OCI-LY7 (cell line): ENCODE measurements around the gene SOX13. TPM values are rescaled to one million over a fixed set of nuclear protein-coding genes. Genes with fewer than 3 reads are reported as not detected.

Source experiments
- BruUV-seq: library from RNA; stranded (reverse); fragments of 400-500 nt; replicated peaks from 2 replicates; lab custom pipeline; 2021; lab: Mats Ljungman, UMichigan
- CTCF ChIA-PET: fragments of 300-600 bp; sonication (Branson Sonifier 250); formaldehyde crosslinking; loops from one replicate; lab custom pipeline; 2022; ENCODE audit warnings: antibody characterized with exemption; ENCODE audit not compliant: unreplicated experiment; lab: Charles Lee
- POLR2A ChIA-PET: fragments of 300-600 bp; sonication (Branson Sonifier 250); formaldehyde crosslinking; loops from one replicate; lab custom pipeline; 2022; ENCODE audit warnings: antibody characterized with exemption; lab: Charles Lee
- DNase-seq: peaks from one replicate; pipeline ENCODE4 v3.0.0-alpha.2; 2015; ENCODE audit warnings: low spot score
- H2AFZ ChIP-seq: fragments of 200-600 bp; sonication (generic), shearing (Covaris generic); 2 replicates; pipeline ENCODE4 v1.6.1; 2014; ENCODE audit warnings: mild to moderate bottlenecking, antibody characterized with exemption, low read length, moderate library complexity
- H3K27ac ChIP-seq: fragments of 200-600 bp; sonication (generic); 2 replicates; pipeline ENCODE4 v1.5.1; 2014; ENCODE audit warnings: mixed run types, low read depth, mild to moderate bottlenecking, moderate library complexity, low read length, inconsistent platforms; ENCODE audit not compliant: poor library complexity, severe bottlenecking
- H3K36me3 ChIP-seq: fragments of 200-600 bp; sonication (generic); 2 replicates; pipeline ENCODE4 v1.6.1; 2014; ENCODE audit warnings: mild to moderate bottlenecking, antibody characterized with exemption, low read length, moderate library complexity, mixed read lengths; ENCODE audit not compliant: insufficient read depth
- H3K4me1 ChIP-seq: fragments of 200-600 bp; sonication (generic); 2 replicates; pipeline ENCODE4 v1.5.1; 2014; ENCODE audit warnings: mild to moderate bottlenecking, low read length; ENCODE audit not compliant: insufficient read depth, poor library complexity, severe bottlenecking
- H3K4me2 ChIP-seq: fragments of 200-600 bp; sonication (generic); 2 replicates; pipeline ENCODE4 v1.6.1; 2014; ENCODE audit warnings: mild to moderate bottlenecking, low read length
- H3K4me3 ChIP-seq: fragments of 200-600 bp; sonication (generic); 2 replicates; pipeline ENCODE4 v1.5.1; 2014; ENCODE audit warnings: mild to moderate bottlenecking, low read depth, low read length; ENCODE audit not compliant: poor library complexity, severe bottlenecking
- H3K79me2 ChIP-seq: fragments of 200-600 bp; sonication (generic); 2 replicates; pipeline ENCODE4 v1.6.1; 2016; ENCODE audit warnings: low read depth, mild to moderate bottlenecking, low read length, moderate library complexity, mixed read lengths; ENCODE audit not compliant: insufficient read depth
- H3K9me2 ChIP-seq: fragments of 200-600 bp; sonication (generic); 2 replicates; pipeline ENCODE4 v1.6.1; 2016; ENCODE audit warnings: mild to moderate bottlenecking, low read length, mixed read lengths; ENCODE audit not compliant: insufficient read depth
- H3K9me3 ChIP-seq: fragments of 200-600 bp; sonication (generic); 2 replicates; pipeline ENCODE4 v1.6.1; 2014; ENCODE audit warnings: mild to moderate bottlenecking, mixed run types, low read length, mixed read lengths
- H4K20me1 ChIP-seq: fragments of 200-600 bp; sonication (generic); 2 replicates; pipeline ENCODE4 v1.6.1; 2014; ENCODE audit warnings: mild to moderate bottlenecking, antibody characterized with exemption, low read length, moderate library complexity, mixed read lengths; ENCODE audit not compliant: insufficient read depth
- EZH2phosphoT487 ChIP-seq: fragments of 200-600 bp; sonication (generic); IDR thresholded peaks from 2 replicates; pipeline ENCODE4 v1.6.1; 2018; ENCODE audit warnings: low read depth, borderline replicate concordance, mild to moderate bottlenecking, mixed run types, antibody characterized with exemption, low read length, moderate library complexity, mixed read lengths
- intact Hi-C: fragments of 100-400 bp; cut with micrococcal nuclease; formaldehyde crosslinking; loops from one replicate; pipeline ENCODE4 v1.10.0; 2022; ENCODE audit not compliant: unreplicated experiment
- total RNA-seq, 2 experiments: library from RNA; depleted of rRNA in 1 of 2; stranded (reverse); fragments of >200 nt in 1 of 2; shearing (Covaris generic) in 1 of 2; gene quantifications; 2 replicates each; pipeline ENCODE4 v1.2.3, GENCODE V29; 2014 to 2022
- TF ChIP-seq, protein P1 (sequence below): fragments of 200-600 bp; sonication (generic); conservative IDR thresholded peaks from 2 replicates; pipeline ENCODE4 v1.5.1; 2014; ENCODE audit warnings: mild to moderate bottlenecking, antibody characterized with exemption, low read length, moderate library complexity, mixed read lengths

SOX13 gene
- total RNA-seq, 2 experiments from 2014 or later: 0.27 TPM; not detected in 1

DNA sequence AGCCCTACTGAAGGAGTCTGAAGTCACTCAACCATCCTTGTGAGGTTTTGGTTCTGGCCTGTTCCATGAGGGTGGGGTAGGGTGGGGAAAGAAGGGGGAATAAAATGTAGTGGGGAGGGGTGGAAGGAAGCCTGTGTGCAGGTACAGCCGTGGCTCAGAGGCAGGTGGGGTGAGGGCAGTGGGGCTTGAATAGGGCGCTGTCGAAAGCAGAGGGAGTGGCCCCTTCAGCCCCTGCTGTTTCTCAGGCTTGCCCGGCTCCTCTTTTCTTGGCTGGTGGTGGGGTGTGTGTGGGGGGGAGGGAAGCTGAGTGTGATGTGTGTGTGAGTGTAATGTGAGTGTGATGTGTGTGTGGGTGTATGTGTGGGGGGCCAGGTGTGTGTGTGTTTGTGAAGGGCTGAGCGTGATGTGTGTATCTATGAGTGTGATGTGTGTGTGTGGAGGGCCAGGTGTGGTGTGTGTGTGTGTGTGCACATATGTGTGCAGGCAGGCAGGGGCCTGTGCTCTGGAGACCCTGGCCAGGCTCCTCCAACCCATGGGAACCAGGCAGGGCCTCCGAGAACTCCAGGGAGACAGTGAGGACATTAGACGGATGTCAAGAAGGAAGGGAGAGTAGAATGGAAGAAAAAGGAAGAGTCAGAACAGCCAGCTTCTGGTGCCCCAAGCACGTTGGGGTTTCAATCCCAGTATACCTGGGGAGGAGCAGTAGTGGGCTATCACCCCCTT is 9.0 kb downstream of the SOX13 start:
- peaks cover 4% of the 10 kb centered on the region for H3K4me1 ChIP-seq
- DNase-seq: no peak
- no peak overlapping the region for H3K27ac ChIP-seq
- no peak overlapping the region for H2AFZ ChIP-seq
- no peaks in the 10 kb centered on the region for H3K9me2 ChIP-seq
- intact Hi-C loops: no loop called here
- H3K9me3 ChIP-seq: no peaks in the 10 kb centered on the region
- POLR2A ChIA-PET: no interaction called here
- no peak for TF ChIP-seq EZH2phosphoT487
- TF ChIP-seq, protein P1, sequence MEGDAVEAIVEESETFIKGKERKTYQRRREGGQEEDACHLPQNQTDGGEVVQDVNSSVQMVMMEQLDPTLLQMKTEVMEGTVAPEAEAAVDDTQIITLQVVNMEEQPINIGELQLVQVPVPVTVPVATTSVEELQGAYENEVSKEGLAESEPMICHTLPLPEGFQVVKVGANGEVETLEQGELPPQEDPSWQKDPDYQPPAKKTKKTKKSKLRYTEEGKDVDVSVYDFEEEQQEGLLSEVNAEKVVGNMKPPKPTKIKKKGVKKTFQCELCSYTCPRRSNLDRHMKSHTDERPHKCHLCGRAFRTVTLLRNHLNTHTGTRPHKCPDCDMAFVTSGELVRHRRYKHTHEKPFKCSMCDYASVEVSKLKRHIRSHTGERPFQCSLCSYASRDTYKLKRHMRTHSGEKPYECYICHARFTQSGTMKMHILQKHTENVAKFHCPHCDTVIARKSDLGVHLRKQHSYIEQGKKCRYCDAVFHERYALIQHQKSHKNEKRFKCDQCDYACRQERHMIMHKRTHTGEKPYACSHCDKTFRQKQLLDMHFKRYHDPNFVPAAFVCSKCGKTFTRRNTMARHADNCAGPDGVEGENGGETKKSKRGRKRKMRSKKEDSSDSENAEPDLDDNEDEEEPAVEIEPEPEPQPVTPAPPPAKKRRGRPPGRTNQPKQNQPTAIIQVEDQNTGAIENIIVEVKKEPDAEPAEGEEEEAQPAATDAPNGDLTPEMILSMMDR: no peak
- CTCF ChIA-PET: no interaction called here
- H3K79me2 ChIP-seq: no peaks in the 10 kb centered on the region
- no TSS peak for BruUV-seq
- no peaks in the 10 kb centered on the region for H3K36me3 ChIP-seq
- no peaks in the 10 kb centered on the region for H4K20me1 ChIP-seq
- H3K4me2 ChIP-seq: no peak overlapping the region
- no peak overlapping the region for H3K4me3 ChIP-seq

DNA sequence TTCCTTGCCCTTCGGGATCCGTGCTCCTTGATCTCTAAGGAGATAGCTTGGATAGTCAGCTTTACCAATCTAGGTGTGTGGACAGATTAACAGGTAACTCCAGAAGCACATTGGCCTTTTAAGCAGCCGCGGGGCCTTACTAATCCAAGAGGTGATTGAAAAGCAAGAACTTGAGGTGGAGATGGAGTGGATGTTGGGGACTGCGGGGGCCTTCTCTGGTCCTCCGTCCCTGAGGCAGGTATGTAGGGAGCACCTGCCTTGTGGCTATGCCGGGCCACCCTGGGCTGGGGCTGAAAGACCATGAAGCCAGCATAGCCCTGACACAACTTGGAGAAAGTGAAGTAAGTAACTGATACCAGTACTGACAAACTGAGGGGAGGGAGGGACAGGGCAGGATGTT is 10.6 kb downstream of the SOX13 start:
- Histone ChIP-seq H3K4me1 (peaks cover 3% of the 10 kb centered on the region), H3K4me2 (no peak overlapping the region), H4K20me1 (no peaks in the 10 kb centered on the region), H3K79me2 (no peaks in the 10 kb centered on the region), H3K9me2 (no peaks in the 10 kb centered on the region), H3K9me3 (no peaks in the 10 kb centered on the region), H3K27ac (no peak overlapping the region), H2AFZ (no peak overlapping the region), H3K36me3 (no peaks in the 10 kb centered on the region), H3K4me3 (no peak overlapping the region)
- ChIA-PET CTCF (no interaction called here), POLR2A (no interaction called here)
- no peak for DNase-seq
- no peak for TF ChIP-seq EZH2phosphoT487
- TF ChIP-seq, protein P1: no peak
- intact Hi-C loops: no loop called here
- no TSS peak for BruUV-seq

DNA sequence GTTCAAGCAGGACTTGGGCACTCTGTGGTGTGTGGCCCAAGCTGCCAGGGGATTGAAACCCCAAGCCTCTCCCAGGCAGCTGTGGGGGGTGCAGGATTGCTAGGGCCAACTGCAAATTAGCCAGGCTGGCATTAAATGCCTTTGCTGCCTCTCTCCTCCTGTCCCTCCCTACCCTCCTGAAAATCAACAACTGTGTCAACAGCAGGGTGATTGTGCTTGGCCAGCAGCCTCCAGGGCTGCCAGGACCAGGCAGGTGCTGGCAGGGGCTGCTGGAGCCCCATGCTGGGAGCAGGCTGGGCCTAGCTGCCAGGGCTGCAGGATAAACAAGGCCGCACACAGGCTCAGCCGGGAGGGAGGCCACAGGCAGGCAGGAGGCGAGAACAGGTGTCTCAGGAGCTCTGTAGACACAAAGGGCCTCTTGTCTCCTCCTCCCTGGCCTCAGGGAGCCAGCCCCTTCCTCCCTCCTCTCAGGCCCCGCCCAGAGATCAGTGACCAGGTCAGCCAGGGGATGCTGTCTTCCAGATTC is 11.4 kb downstream of the SOX13 start:
- TF ChIP-seq, protein P1: no peak
- no peak for TF ChIP-seq EZH2phosphoT487
- Histone ChIP-seq H3K79me2 (no peaks in the 10 kb centered on the region), H3K4me1 (no peaks in the 10 kb centered on the region), H3K27ac (no peak overlapping the region), H4K20me1 (no peaks in the 10 kb centered on the region), H3K36me3 (no peaks in the 10 kb centered on the region), H3K4me3 (no peak overlapping the region), H2AFZ (no peak overlapping the region), H3K9me2 (no peaks in the 10 kb centered on the region), H3K9me3 (no peaks in the 10 kb centered on the region), H3K4me2 (no peak overlapping the region)
- intact Hi-C loops: no loop called here
- BruUV-seq: no TSS peak
- peak; percentile 12 for DNase-seq
- ChIA-PET CTCF (no interaction called here), POLR2A (interaction anchor here (0.5 kb wide), 1 partner anchor 464 kb away, joined by 3 read pairs; no protein-coding TSS in a partner anchor)
